NCI-H2107 (cell line): Measurements from ENCODE around the gene ELP1.
"Not testable (repeated sequence)": the region's sequence is repeated elsewhere in the genome, so short reads cannot be mapped to it uniquely, and the experiment has no call there.

ENCODE experiments used
- DNase-seq: peaks from one replicate; lab custom pipeline; 2025; lab: John Stamatoyannopoulos, UW

Gene ELP1, protein sequence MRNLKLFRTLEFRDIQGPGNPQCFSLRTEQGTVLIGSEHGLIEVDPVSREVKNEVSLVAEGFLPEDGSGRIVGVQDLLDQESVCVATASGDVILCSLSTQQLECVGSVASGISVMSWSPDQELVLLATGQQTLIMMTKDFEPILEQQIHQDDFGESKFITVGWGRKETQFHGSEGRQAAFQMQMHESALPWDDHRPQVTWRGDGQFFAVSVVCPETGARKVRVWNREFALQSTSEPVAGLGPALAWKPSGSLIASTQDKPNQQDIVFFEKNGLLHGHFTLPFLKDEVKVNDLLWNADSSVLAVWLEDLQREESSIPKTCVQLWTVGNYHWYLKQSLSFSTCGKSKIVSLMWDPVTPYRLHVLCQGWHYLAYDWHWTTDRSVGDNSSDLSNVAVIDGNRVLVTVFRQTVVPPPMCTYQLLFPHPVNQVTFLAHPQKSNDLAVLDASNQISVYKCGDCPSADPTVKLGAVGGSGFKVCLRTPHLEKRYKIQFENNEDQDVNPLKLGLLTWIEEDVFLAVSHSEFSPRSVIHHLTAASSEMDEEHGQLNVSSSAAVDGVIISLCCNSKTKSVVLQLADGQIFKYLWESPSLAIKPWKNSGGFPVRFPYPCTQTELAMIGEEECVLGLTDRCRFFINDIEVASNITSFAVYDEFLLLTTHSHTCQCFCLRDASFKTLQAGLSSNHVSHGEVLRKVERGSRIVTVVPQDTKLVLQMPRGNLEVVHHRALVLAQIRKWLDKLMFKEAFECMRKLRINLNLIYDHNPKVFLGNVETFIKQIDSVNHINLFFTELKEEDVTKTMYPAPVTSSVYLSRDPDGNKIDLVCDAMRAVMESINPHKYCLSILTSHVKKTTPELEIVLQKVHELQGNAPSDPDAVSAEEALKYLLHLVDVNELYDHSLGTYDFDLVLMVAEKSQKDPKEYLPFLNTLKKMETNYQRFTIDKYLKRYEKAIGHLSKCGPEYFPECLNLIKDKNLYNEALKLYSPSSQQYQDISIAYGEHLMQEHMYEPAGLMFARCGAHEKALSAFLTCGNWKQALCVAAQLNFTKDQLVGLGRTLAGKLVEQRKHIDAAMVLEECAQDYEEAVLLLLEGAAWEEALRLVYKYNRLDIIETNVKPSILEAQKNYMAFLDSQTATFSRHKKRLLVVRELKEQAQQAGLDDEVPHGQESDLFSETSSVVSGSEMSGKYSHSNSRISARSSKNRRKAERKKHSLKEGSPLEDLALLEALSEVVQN (N-terminal part only)

DNA sequence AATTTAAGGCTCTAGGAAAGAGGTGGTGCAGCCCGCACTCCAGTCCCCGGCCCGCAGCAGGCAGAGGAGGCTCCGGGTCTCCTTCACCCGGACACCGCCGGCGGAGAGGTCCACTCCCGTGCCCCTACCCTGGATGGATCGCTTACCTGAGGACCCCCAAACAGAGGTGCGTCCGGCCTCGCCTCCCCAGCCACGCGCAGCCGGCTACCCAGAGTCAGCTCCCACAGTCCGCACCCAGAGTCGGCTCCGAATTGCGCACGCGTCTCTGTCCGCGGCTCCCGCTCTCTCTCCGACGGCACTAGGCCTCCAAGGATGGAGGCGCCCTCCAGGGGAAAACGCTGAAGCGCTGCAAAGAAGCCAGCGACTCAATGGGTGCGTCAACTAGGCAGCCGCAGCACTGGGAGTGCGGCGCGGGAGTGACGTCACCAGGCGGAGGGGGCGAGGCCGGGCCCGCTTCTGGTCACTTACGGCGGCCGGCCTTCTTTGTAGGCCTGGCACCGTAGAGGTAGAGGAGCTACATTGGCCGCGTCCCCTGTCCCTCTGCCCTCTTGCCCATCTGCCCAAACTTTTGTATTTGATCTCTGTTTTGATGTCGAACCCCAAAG lies at the start of gene ELP1:
Gene ELP1 (minus strand): TSS at position 407 of the 605 bp plus-strand sequence. CDS start 2,978 bp downstream, outside the sequence.
- peak; percentile 78 for DNase-seq

DNA sequence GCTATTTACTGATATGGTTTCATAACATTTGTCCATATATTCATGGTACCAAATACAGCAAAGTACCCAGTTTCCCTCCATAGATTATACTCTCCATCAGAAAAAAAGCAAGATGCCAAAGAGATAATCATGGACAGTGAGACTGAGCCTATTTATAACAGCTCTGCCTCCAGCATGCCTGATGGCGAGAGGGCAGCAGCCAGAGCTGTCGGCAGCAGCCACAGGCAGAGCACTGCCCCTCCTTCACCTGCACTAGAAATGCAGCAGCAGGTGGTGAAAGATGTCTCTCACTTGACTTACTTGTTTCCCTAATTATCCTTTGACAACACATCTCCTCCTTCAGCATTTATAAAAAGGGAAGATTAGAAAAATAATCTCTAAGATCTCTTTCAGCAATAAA lies 47.0 kb upstream of the ELP1 start:
- no peak for DNase-seq

DNA sequence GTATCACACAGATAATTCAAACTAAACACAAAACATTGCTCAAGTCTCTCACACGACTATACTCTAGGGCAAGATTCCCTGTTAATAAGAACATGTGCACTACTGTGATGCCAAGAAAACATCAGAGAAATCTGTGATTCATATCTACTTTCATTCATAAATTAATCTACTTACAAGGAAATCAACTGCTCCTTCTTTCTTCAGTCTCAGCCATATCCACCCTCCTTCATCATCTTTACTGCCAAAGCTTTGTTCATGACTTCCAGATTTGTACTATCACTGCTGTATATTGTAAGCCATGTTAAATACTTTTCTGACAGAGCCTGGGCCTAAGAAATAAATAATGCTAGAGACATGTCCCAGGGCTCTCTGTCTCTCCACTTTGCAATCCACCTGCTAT lies 44.3 kb upstream of the ELP1 start:
- no peak for DNase-seq

DNA sequence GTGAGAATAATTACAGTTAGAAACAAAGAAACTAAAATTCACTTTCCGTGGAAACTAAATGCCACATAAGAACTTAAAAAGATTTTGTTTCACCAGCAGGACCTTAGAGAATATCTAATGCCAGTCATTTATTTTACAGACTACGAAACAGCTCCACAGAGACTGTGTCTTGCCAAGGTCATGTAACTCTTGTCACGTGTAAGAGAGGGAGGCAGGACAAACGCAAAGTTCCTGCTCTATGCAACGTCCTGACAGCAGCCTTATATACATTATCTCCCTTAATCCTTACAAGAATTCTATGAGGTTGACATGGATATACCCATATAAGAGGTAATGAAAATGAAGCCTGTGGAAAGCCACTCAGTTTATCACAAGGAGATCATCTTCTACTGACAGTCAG lies 40.0 kb upstream of the ELP1 start:
- DNase-seq = no peak

DNA sequence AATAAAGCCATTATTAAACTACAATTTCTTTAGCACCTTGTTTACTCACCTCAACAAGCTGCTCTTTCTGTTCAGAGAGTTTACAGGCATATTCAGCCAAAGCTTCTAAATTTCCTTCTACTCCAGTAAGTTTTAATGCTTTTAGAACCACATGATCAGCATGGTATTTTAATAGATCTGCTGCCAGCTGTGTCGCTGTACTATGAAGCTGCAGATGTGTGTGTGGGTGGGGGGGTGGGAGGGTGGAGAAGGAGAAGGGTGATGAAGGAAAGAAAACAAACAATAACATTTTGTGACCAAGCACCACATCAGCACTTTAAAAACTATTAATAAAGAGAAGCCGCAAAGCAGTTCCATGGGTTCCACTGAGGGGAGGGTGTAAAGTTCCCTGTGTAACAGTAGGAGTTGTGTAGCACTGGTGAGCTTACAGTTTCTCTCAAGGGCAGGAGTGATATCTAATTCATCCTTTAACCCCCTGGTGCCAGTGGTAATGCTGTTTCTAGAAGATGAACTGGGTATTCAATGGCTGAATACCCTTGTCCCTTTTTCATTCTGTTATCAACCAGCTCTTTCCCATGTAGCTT lies 38.8 kb upstream of the ELP1 start:
- DNase-seq = no peak

DNA sequence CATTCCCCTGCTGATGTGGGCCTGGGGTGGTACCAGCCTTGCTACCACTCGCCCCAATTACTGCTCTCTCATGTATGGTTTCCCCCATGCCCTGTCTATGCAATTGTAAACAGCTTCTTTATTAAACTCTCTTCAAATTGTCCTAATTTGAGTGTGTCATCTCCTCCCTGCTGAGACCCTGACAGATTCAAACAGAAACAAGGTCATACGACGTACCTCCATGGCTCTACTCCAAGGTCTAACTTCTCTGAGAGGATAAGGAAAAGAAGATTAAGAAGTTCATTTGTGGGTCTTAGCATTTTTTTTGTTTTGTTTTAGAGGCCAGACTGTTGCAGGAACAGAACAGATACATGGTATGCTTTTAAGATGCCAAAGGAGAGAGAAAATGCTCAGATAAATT lies 38.3 kb upstream of the ELP1 start:
- DNase-seq = no peak

DNA sequence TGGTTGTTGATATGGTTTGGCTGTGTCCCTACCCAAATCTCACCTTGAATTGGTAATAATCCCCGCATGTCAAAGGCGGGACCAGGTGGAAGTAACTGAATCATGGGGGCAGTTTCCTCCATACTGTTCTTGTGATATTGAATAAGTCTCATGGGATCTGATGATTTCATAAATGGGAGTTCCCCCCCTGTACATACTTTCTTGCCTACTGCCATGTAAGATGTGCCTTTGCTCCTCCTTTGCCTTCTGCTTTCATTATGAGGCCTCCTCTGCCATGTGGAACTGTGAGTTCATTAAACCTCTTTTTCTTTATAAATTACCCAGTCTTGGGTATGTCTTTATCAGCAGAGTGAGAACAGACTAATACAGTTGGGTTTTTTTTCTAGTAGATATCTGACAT lies 37.5 kb upstream of the ELP1 start:
- DNase-seq = not testable (repeated sequence)

DNA sequence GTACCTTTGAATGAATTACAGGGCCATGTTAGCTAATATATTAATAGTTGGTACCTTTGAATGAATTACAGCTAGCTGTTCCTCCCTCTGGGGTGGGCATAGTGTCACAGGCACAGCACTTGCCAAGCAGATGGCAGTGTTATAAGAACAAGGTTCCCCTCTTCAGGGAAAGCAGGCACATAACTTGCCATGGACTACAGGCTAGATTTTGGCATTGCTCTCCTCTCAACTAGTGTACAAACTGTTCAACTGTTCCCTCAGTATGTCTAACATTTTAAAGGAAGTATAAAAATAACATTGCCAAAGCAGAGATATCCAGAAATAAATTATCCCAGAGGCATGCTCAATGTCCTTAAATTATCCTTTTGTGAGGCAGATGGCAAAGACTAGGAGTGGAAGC lies 34.0 kb upstream of the ELP1 start:
- DNase-seq = no peak

DNA sequence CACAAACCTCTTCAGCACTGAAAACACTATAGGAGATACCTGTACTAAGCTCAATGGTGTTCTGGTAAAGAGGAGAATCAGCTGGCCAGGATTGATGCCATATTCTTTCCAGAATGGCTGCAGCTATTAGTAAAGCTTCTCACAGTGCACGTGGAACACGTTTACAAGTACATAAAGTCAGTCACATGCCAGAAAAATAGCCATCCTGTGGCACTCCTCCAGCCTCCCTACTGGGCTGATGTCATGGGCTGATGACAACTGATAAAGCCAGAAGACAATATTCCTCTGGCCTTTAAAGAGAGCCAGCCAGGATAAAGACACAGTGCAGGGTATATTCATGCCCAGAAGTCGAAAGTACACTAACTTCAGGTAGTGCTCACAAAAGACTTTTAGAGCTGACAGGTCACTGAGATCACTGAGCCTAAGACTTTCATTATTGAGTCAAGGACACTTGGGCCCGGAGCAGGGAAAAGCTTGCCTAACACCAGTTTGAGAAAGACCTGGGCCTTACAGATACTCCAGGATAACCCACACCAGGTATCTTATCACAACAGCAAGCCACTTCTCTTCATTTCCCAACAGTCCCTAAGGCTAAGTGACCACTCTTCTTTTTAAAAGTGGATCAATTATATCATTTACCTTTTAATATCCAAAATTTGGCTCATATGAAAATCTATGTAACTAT lies 29.7 kb upstream of the ELP1 start:
- no peak for DNase-seq

DNA sequence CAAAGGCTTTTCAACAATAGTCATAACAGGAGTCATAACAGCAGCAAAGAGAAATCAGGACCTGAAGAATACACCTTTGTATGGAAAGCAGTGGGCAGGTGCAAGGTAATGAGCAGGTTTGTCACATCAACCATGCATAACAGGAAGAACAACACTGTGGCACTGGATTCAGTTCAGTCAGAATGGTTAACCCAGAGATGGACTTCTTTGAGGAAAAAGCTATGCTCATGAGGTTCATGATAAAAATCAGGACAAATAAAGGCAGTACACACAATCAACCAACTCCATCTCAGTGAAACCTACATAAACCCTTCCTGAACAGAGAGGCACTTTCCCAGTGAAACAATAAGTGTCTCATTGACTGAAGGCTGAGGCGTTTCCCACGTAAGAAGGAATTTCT lies 27.2 kb upstream of the ELP1 start:
- DNase-seq = no peak

DNA sequence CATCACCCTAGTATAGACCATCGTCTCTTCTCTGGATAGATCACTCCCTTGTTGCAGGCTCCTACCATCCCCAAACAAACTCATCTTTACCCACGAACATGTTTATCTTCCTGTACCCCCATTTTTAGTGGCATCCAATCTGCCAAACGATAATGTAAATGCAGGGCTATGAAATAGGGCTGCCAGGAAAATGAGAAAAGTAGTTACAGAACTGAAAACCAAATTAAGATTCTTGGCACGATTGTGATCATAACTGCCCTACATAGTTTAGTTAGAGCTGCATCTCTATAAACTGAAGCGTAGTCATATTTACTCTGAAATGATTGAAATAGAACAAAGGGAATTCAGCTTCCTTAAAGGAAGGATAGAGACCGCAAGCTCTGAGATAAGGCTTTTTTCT lies 26.4 kb upstream of the ELP1 start:
- DNase-seq = no peak

DNA sequence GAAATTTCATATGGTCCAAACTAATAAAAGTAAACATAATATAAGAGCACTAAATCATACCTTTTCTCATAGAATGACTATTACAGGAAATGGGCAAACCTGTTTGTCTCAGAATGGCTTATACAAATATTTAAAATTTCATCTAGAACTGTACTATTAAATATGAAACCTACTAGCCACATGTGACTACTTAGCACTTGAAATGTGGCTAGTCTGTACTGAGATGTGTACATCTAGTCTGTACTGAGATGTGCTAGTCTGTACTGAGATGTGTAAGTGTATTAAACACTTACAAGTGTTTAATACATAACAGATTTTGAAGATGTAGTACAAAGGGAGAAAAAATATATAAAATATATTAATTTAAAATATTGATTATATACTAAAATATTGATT lies 22.7 kb upstream of the ELP1 start:
- no peak for DNase-seq

DNA sequence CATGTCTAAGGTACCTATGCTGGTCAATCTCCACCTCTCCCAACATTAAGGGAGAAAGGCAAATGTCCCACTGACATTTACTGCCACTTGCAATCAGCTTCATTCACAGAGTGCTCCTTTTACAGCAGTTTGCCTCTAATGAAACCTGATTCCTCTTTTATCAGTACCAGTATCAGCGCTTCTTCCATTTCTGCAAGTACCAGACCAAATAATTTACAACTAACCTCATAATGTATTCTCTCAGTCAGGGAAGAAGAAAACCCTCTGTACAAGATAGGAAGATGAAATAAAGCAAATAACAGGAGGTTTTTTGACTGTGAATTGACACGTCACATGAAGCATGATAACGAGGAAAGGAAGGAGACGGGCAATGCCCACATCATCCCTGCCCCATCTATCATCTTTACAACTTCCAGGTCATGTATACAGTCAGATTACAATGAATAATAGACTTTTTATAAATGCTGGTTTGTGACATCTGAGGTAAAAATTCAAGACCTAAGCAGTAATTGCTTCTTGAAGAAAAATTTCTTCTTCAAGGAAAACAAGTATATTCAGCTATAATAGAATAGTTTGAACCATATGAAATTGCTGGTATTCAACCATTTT lies 22.2 kb upstream of the ELP1 start:
- no peak for DNase-seq

DNA sequence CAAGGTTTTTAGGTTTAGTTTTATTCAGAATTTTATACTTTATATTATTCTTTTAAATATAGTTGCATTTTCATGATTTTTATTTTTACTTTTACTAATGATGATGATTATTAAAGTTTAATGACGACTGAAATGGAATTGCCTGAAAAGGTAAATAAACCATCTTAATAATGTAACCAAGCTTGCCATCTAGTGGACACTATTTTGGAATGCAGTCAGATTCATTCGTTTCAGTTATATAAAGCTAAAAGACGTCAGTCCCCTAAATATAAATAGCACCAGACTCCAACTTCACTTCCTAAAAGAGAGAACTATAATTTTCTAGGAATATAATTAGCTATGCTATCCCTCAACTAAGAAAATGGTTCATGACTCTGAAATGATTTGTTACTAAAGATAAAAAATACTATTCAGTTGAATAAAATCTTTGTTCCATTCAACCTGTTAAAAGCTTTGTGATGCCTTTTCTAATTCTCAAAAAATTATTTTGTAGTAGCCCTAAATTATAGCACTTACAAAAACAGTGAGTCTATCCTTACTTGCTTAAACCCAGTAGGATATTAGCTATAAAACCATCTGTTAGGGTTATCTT lies 20.2 kb upstream of the ELP1 start:
- no peak for DNase-seq

DNA sequence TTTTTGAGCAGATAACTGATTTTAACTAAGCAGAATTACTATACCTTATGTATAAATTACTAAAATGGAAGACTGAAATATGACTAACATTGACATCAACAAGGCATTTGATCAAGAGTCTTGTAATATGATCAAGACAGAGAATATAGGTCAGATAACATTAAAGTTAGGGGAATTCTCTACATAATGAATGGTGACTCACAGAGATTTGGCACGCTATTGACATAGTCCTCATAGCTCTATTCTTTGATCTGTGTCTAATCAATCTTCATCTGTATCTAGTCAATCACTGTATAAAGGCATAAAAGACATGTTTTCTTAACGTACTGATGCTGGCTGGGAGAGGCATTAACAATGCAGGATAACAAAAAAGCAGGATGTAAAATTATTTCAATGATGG lies 17.7 kb upstream of the ELP1 start:
- no peak for DNase-seq

DNA sequence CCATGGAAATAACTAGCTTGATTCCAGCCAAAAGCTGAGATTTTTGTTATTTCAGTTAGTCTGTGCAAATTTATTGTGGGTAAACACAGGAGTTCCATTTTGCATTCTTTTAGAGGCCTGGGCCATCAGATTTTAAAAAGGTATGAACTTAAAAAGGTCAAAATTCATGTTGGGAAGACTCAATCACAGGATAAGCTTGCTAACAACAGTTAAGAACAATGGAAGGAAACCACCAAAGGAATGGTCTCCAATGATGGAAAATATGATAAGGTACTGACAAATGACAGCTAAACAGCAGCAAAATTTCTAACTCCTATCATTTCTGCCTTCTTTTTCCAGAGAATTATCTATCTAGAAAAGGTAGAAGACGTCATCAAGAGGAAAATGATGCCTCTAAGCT lies 16.2 kb upstream of the ELP1 start:
- DNase-seq = no peak

DNA sequence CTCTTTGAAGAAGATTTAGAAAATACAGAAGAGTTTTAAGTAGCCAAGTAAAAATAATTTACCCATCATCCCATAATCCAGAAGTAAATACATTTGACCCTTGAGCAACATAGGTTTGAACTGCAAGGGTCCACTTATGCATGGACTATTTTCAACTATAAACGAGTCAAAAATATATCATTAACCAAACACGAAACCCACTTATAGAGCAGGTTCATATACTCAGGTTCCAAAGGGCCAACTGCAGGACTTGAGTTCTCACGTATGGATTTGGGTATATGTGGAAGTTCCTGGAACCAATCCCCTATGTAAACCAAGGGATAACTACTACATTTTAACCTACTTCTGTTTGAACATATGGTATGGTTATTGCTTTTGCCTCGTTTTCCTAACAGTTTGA lies 6.1 kb upstream of the ELP1 start:
- no peak for DNase-seq

DNA sequence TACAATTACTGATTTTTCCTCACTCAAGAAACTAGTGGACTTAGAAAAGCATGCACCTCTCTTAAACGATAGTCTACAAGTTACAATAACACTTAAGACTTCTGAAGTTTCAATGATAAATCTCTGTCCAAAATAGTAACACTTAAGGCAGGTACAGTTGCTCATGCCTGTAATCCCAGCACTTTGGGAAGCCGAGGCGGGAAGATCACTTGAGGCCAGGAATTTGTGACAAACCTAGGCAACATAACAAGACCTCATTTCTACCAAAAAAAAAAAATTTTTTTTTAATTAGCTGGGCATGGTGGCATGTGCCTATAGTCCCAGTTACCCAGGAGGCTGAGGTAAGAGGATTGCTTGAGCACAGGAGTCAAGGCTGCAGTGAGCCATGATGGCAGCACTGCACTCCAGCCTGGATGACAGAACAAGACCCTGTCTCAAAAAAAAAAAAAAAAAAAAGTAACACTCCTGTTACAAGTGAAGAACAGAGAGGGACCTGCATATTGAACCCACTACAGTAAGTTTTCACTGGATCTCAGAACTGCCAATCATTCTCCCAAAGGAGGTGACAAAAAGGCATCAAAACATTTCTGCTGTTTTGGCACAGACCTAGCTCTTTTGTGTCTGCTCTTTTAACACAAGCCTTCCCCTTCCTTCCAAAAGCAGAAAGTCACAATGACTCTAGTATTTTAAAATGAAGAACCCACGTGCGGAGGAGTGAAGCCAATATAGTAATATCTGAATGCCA lies 3.8 kb upstream of the ELP1 start:
- DNase-seq = no peak

DNA sequence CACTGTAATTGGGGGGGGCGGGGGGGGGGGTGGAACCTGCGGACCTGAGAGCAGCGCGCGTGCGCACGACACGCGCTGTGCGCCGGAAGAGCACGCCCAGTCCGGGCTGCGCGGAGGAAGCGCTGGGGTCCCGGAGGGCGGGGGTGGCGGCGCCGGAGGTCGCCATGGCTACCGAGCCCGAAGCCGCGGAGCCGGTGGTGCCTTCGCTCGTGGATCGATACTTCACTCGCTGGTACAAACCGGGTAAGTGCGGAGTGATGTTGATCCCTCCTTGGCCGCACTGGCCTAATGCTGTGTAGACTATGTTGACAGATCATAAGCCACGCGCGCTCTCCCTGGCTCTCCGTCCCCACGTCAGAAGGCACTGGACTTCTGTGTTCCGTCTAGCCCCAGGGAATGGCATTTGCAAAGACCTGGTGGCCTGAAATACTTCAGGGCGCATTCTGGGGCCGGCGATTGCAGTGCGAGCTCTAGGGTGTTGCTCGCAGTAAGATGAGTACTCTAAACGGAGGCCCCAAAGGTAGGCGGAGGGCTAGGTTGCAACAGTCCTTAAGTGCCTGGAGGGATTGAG lies 484 bp upstream of the ELP1 start, which contains the start of gene ABITRAM:
Gene ABITRAM (plus strand): TSS at position 78 of the 571 bp plus-strand sequence. CDS start 87 bp downstream, at position 165.
- peak; percentile 42 for DNase-seq
